ENCODE data around the gene DYRK1B. TPM values are rescaled to one million over a fixed set of nuclear protein-coding genes. Genes with fewer than 3 reads are reported as not detected.

DYRK1B gene
- total RNA-seq, 6 experiments from 2014 or later = 2.5 to 6.3 (median 4.4) TPM

- ATAC-seq = no peak
- intact Hi-C loops (cut with DNase I) = no loop called here
- no peaks in the 10 kb centered on the region for H3K9me3 ChIP-seq
- no peak for DNase-seq
- 52% methylated on average over 3 of the region's 5 CpGs for WGBS (ENCODE audit: insufficient coverage, low coverage, low lambda C conversion rate, missing lambda C conversion rate)
- H3K27me3 ChIP-seq = no peaks in the 10 kb centered on the region
- TF ChIP-seq POLR2A (IDR thresholded peaks at IDR 0.05) (no peak), CTCF (IDR thresholded peaks at IDR 0.05) (no peak)
- H3K27ac ChIP-seq = peak overlapping the region in 1 of 3 donors; percentile 73
- H3K4me1 ChIP-seq = peaks cover 0 to 16% (median 3%) of the 10 kb centered on the region in 4 donors
- peaks cover 0 to 40% (median 9%) of the 10 kb centered on the region in 4 donors for H3K36me3 ChIP-seq
- peak overlapping the region; percentile 89 to 100 (median 94) for H3K4me3 ChIP-seq
Measured at GRCh38 chr19:39832341-39833083, 1.4 kb downstream of the DYRK1B start.

DNA sequence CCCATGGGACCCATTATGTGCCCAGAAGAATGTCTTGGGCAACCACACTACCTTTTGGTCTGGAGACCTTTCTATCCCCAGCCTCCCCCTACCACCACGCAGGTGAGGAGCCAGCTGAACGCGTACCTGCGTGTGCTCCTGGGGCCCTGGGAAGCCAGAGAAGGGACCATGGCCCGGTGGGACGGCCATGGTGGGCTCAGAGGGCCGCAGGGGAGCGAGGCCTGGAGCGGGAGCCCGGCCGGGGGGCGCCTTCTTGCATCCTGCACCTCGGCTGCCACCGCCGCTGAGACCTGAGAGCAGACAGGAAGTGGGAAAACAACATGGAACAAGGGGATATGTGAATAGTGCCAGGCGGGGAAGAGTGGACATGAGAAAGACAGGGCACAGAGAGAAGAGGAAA lies 2.3 kb downstream of the DYRK1B start:
- Histone ChIP-seq H3K4me1 (peaks cover 0 to 16% (median 3%) of the 10 kb centered on the region in 4 donors), H3K27me3 (no peaks in the 10 kb centered on the region), H3K36me3 (peaks cover 0 to 35% (median 7%) of the 10 kb centered on the region in 4 donors), H3K9me3 (no peaks in the 10 kb centered on the region), H3K4me3 (no peak overlapping the region), H3K27ac (no peak overlapping the region)
- no peak for TF ChIP-seq POLR2A (IDR thresholded peaks at IDR 0.05)
- TF ChIP-seq CTCF (IDR thresholded peaks at IDR 0.05) = no peak
- intact Hi-C loops (cut with DNase I) = no loop called here
- whole genome bisulfite sequencing (ENCODE audit: insufficient coverage, low coverage, low lambda C conversion rate, missing lambda C conversion rate) = 89% methylated on average over 10 of the region's 16 CpGs
- no peak for ATAC-seq
- DNase-seq = no peak

GRCh38 chr19:39830847-39831246 lies 3.1 kb downstream of the DYRK1B start:
- intact Hi-C loops (cut with DNase I) = no loop called here
- no peak for ATAC-seq
- no peaks in the 10 kb centered on the region for H3K9me3 ChIP-seq
- H3K4me1 ChIP-seq = peaks cover 0 to 16% (median 3%) of the 10 kb centered on the region in 4 donors
- H3K36me3 ChIP-seq = peaks cover 0 to 31% (median 7%) of the 10 kb centered on the region in 4 donors
- H3K4me3 ChIP-seq = no peak overlapping the region
- TF ChIP-seq CTCF (IDR thresholded peaks at IDR 0.05) (no peak), POLR2A (IDR thresholded peaks at IDR 0.05) (no peak)
- H3K27me3 ChIP-seq = no peaks in the 10 kb centered on the region
- H3K27ac ChIP-seq = no peak overlapping the region
- DNase-seq = no peak

DNA sequence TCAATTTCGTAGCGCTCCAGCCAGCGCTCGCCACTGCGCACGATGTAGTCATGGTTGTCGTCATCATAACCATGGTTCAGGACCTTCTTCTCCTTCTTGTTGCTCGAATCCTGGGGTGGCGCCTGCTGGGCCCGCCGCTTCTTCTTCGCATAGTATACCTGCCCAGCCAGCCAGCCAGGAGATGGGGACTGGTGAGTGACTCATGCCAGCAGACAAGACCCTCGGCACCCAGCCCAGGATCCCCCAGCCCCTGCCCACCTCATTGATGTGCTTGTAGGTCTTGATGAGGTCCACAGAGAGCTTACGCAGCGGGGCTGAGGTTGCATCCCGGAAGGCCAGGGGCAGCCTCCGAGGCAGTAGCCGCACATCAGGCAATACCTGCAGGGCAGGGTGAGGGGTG lies 3.6 kb downstream of the DYRK1B start:
- TF ChIP-seq CTCF (IDR thresholded peaks at IDR 0.05) (no peak), POLR2A (IDR thresholded peaks at IDR 0.05) (no peak)
- Histone ChIP-seq H3K4me3 (no peak overlapping the region), H3K36me3 (peaks cover 0 to 27% (median 7%) of the 10 kb centered on the region in 4 donors), H3K4me1 (peaks cover 0 to 16% (median 3%) of the 10 kb centered on the region in 4 donors), H3K27me3 (no peaks in the 10 kb centered on the region), H3K27ac (no peak overlapping the region), H3K9me3 (no peaks in the 10 kb centered on the region)
- WGBS (ENCODE audit: insufficient coverage, low coverage, low lambda C conversion rate, missing lambda C conversion rate) = 91% methylated on average over 13 of the region's 18 CpGs
- DNase-seq (no peak), ATAC-seq (no peak)
- intact Hi-C loops (cut with DNase I) = no loop called here
